Upper lobe of left lung (tissue), 4 donors: Measurements from ENCODE around the gene CXCR5.
A peak's percentile ranks its signal among the peaks of the same experiment; 100 is the strongest.

ENCODE experiments used
- CTCF ChIP-seq, 6 experiments: fragments of 450-650 bp in 4 of 6; fragments of 200-600 bp in 2 of 6; sonication (generic) in 2 of 6; IDR thresholded peaks; one replicate each; pipeline ENCODE4 v1.5.1; 2016 to 2019; ENCODE audit warnings: antibody characterized with exemption in 6 of 6
- POLR2A ChIP-seq, 4 donors: fragments of 450-650 bp; IDR thresholded peaks; one replicate each; pipeline ENCODE4 v1.5.1; 2016 to 2017; ENCODE audit warnings: antibody characterized with exemption in 4 of 4, mild to moderate bottlenecking in 2 of 4
- POLR2AphosphoS5 ChIP-seq, 2 donors: sonication (generic); formaldehyde crosslinking; IDR thresholded peaks; one replicate each; pipeline ENCODE4 v1.5.1; 2017; ENCODE audit warnings: antibody characterized with exemption in 2 of 2

- peak; percentile 86 to 97 (median 96) for TF ChIP-seq CTCF (IDR thresholded peaks at IDR 0.05)
- TF ChIP-seq POLR2AphosphoS5 (IDR thresholded peaks at IDR 0.05): peak; percentile 69 to 79
- peak in 1 of 4 donors; percentile 46 for TF ChIP-seq POLR2A (IDR thresholded peaks at IDR 0.05)
Measured at GRCh38 chr11:118928101-118928869, 44.6 kb downstream of the CXCR5 start.
